Astrocyte (in vitro differentiated cells and primary cell): ENCODE results near the gene FEZF2.

ENCODE experiments used
- CTCF ChIP-seq: IDR thresholded peaks from 2 replicates; pipeline ENCODE4 v1.5.1; 2011; ENCODE audit warnings: low read depth, mild to moderate bottlenecking, inconsistent platforms, low read length, moderate library complexity; ENCODE audit not compliant: insufficient read depth
- EZH2 ChIP-seq: IDR thresholded peaks from 2 replicates; pipeline ENCODE4 v1.6.1; 2012; ENCODE audit warnings: mild to moderate bottlenecking, low read length, inconsistent platforms; ENCODE audit not compliant: insufficient read depth

GRCh38 chr3:62405135-62405534, 31.8 kb upstream of the FEZF2 start:
- TF ChIP-seq CTCF = no peak
- TF ChIP-seq EZH2 = no peak
